GM23338 (cell line): ENCODE data around the gene CCDC167. TPM values are rescaled to one million over a fixed set of nuclear protein-coding genes. Genes with fewer than 3 reads are reported as not detected.

Source experiments
- ATAC-seq: fragments of 200-7000 bp; cut with Tn5 transposase; 3 replicates; pipeline ENCODE4 v1.9.1; 2020
- DNase-seq: peaks from one replicate; pipeline ENCODE4 v3.0.0-alpha.2; 2015; ENCODE audit warnings: low spot score
- H2AFZ ChIP-seq: fragments of 200-600 bp; sonication (generic); 2 replicates; pipeline ENCODE4 v1.8.0; 2016; ENCODE audit warnings: antibody characterized with exemption, mild to moderate bottlenecking, moderate library complexity
- H3F3A ChIP-seq: fragments of 200-600 bp; sonication (generic); replicated peaks from 2 replicates; pipeline ENCODE4 v1.8.0; 2017; ENCODE audit warnings: antibody characterized with exemption, mixed run types, low read depth
- H3K27ac ChIP-seq: fragments of 200-600 bp; sonication (generic); 2 replicates; pipeline ENCODE4 v1.6.1; 2016; ENCODE audit warnings: low read depth
- H3K27me3 ChIP-seq: fragments of 200-600 bp; sonication (generic); 2 replicates; pipeline ENCODE4 v1.8.0; 2016; ENCODE audit warnings: mild to moderate bottlenecking, mixed run types, moderate library complexity; ENCODE audit not compliant: insufficient read depth
- H3K36me3 ChIP-seq: fragments of 200-600 bp; sonication (generic); 2 replicates; pipeline ENCODE4 v1.8.0; 2016; ENCODE audit warnings: mild to moderate bottlenecking; ENCODE audit not compliant: insufficient read depth
- H3K4me1 ChIP-seq: fragments of 200-600 bp; sonication (generic); 2 replicates; pipeline ENCODE4 v1.8.0; 2016; ENCODE audit warnings: mild to moderate bottlenecking, moderate library complexity; ENCODE audit not compliant: insufficient read depth
- H3K4me2 ChIP-seq: fragments of 200-600 bp; sonication (generic); 2 replicates; pipeline ENCODE4 v1.7.1; 2017; ENCODE audit warnings: mixed run types
- H3K4me3 ChIP-seq: fragments of 200-600 bp; sonication (generic); 2 replicates; pipeline ENCODE4 v1.6.1; 2016; ENCODE audit warnings: mixed run types
- H3K79me2 ChIP-seq: fragments of 200-600 bp; sonication (generic); replicated peaks from 2 replicates; pipeline ENCODE4 v1.8.0; 2017; ENCODE audit warnings: mild to moderate bottlenecking; ENCODE audit not compliant: insufficient read depth
- H3K9me2 ChIP-seq: fragments of 200-600 bp; sonication (generic); 2 replicates; pipeline ENCODE4 v1.8.0; 2017; ENCODE audit not compliant: insufficient read depth
- H4K20me1 ChIP-seq: fragments of 200-600 bp; sonication (generic); replicated peaks from 2 replicates; pipeline ENCODE4 v1.8.0; 2017; ENCODE audit warnings: mild to moderate bottlenecking; ENCODE audit not compliant: insufficient read depth
- H3K27ac Mint-ChIP-seq: 2 replicates; pipeline ENCODE4 v1.8.0; 2020; ENCODE audit warnings: inconsistent platforms, mild to moderate bottlenecking, moderate library complexity, mixed read lengths
- H3K27me3 Mint-ChIP-seq: 3 replicates; pipeline ENCODE4 v1.8.0; 2022; ENCODE audit warnings: low read depth, mild to moderate bottlenecking, moderate library complexity, mixed read lengths, inconsistent platforms; ENCODE audit not compliant: insufficient read depth, poor library complexity
- H3K36me3 Mint-ChIP-seq: 3 replicates; pipeline ENCODE4 v1.8.0; 2021; ENCODE audit warnings: low read depth, mild to moderate bottlenecking, inconsistent platforms, moderate library complexity, mixed read lengths
- H3K4me1 Mint-ChIP-seq: 3 replicates; pipeline ENCODE4 v1.8.0; 2020; ENCODE audit warnings: mild to moderate bottlenecking, inconsistent platforms, mixed read lengths
- H3K4me3 Mint-ChIP-seq: 3 replicates; pipeline ENCODE4 v1.8.0; 2021; ENCODE audit warnings: moderate library complexity, mild to moderate bottlenecking, inconsistent platforms, mixed read lengths
- H3K9me3 Mint-ChIP-seq: 3 replicates; pipeline ENCODE4 v1.8.0; 2020; ENCODE audit warnings: moderate library complexity, mild to moderate bottlenecking, inconsistent platforms, mixed read lengths
- CREB1 ChIP-seq: fragments of 250-450 bp; sonication (Bioruptor Pico); IDR thresholded peaks from 2 replicates; pipeline ENCODE4 v1.5.0; 2020; ENCODE audit warnings: low read depth, mild to moderate bottlenecking, moderate library complexity
- CTCF ChIP-seq, 2 experiments: fragments of 200-600 bp in 1 of 2; sonication (generic) in 1 of 2; conservative IDR thresholded peaks; 2 replicates each; pipeline versions ENCODE4 v1.5.1 to v1.6.1; 2016 to 2017; ENCODE audit warnings: antibody characterized with exemption in 2 of 2, low read depth in 2 of 2, mild to moderate bottlenecking in 2 of 2, moderate library complexity in 1 of 2
- EZH2phosphoT487 ChIP-seq: fragments of 200-600 bp; sonication (generic); IDR thresholded peaks from one replicate; pipeline ENCODE4 v1.8.1; 2018; ENCODE audit warnings: antibody characterized with exemption; ENCODE audit not compliant: unreplicated experiment
- NANOG ChIP-seq: IDR thresholded peaks from 2 replicates; pipeline ENCODE4 v1.6.1; 2016; ENCODE audit warnings: antibody characterized with exemption, borderline replicate concordance
- POLR2AphosphoS5 ChIP-seq: IDR thresholded peaks from 2 replicates; pipeline ENCODE4 v1.6.1; 2016; ENCODE audit warnings: antibody characterized with exemption, low read depth
- ZNF114 ChIP-seq: fragments of 250-450 bp; sonication (Bioruptor Pico); IDR thresholded peaks from 2 replicates; pipeline ENCODE4 v1.5.0; 2020; ENCODE audit warnings: mild to moderate bottlenecking, moderate library complexity
- ZNF331 ChIP-seq: fragments of 250-450 bp; sonication (Bioruptor Pico); IDR thresholded peaks from 2 replicates; pipeline ENCODE4 v1.5.0; 2020; ENCODE audit warnings: low read depth, mild to moderate bottlenecking, moderate library complexity
- ZNF462 ChIP-seq: fragments of 250-450 bp; sonication (Bioruptor Pico); IDR thresholded peaks from 2 replicates; pipeline ENCODE4 v1.5.0; 2020; ENCODE audit warnings: mild to moderate bottlenecking, moderate library complexity
- polyA plus RNA-seq: library from polyadenylated mRNA; unstranded; fragments of >200 nt; fragmentation: Nextera tagmentation; extraction: Ambion mirVana; gene quantifications from 2 replicates; pipeline ENCODE4 v1.2.1, GENCODE V29; 2016
- total RNA-seq: library from RNA; depleted of rRNA; stranded (reverse); fragments of >200 nt; shearing (Covaris generic); gene quantifications from 2 replicates; pipeline ENCODE4 v1.2.3, GENCODE V29; 2014

The CCDC167 gene
- total and polyA plus RNA-seq, 2 experiments from 2014 or later: 17.6 to 21.4 TPM

GRCh38 chr6:37438930-37439329, 60.8 kb downstream of the CCDC167 start:
- Histone ChIP-seq H4K20me1 (peaks cover 18% of the 10 kb centered on the region), H3K27me3 (no peaks in the 10 kb centered on the region), H3K36me3 (peaks cover 3% of the 10 kb centered on the region; the same call in 1 of the 2 replicates), H3K4me1 (peaks cover 4% of the 10 kb centered on the region; the same call in 1 of the 2 replicates), H3K79me2 (peaks cover 28% of the 10 kb centered on the region), H3K27ac (no peak overlapping the region), H3K9me2 (no peaks in the 10 kb centered on the region), H3K4me3 (no peak overlapping the region), H3F3A (no peaks in the 10 kb centered on the region), H2AFZ (no peak overlapping the region), H3K4me2 (no peak overlapping the region)
- Mint-ChIP-seq H3K36me3 (peaks cover 16% of the 10 kb centered on the region; the same call in 2 of the 3 replicates), H3K4me1 (peaks cover 8% of the 10 kb centered on the region), H3K4me3 (no peak overlapping the region), H3K27ac (no peak overlapping the region), H3K9me3 (no peaks in the 10 kb centered on the region; the same call in 2 of the 3 replicates), H3K27me3 (peaks cover 3% of the 10 kb centered on the region)
- no peak for DNase-seq
- no peak for TF ChIP-seq CTCF (conservative IDR thresholded peaks at IDR 0.05; ENCODE audit: low read depth in 2 of 2)
- TF ChIP-seq NANOG: no peak
- no peak for TF ChIP-seq ZNF331 (CRISPR knock-in tag)
- no peak for TF ChIP-seq CREB1 (CRISPR knock-in tag)
- TF ChIP-seq POLR2AphosphoS5: no peak
- no peak for TF ChIP-seq ZNF462 (CRISPR knock-in tag)
- no peak for TF ChIP-seq EZH2phosphoT487
- no peak for TF ChIP-seq ZNF114 (CRISPR knock-in tag)
- ATAC-seq: no peak
